GM10847 (cell line): ENCODE results near the gene NME3.

Experiments used
- POLR2A ChIP-seq: IDR thresholded peaks from 2 replicates; pipeline ENCODE4 v1.6.1; 2011; ENCODE audit not compliant: insufficient read length; ENCODE audit errors: extremely low read depth

Gene NME3

DNA sequence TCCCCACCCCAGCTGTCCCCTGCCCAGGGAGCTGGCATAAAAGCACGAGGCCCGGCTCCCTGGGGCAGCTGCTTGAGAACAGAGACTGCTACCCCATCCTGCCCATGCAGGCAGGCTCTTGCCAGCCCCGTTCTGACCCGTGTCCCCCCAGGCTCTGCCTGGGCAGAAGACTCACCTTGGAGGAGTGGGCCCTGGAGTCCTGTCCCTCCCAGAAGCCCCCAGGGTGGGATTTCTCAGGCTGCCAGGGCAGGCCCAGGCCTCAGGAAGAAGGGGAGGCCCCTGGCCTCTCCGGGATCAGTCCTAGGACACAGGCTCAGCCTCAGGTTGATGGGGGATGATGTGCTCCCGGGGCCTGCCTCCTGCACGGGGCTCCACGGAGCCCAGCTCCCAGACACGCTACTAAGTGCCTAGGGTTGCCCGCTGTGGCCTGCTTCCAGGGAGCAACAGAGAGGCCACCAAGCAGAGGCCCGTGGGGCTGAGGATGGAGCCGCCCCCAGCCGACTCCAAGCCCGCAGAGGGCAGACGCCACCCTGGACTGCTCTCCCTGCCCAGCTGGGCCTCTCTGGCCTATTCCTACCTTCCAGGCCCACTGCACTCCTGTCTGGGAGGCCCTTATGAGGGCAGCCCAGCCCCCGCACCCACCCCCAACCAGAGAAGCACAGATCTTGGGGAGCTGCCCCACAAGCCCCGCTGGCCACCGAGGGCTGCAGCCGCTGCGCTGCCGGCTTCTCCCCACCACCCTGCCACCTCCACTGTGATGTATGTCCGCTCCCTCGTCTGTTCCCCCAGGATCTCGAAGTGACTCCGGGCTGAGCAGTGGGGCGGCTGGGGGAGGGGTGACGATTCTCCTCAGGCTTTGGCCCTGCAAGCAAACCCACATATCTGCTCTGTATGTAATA is 1.7 kb downstream of the NME3 start:
- no peak for TF ChIP-seq POLR2A

- TF ChIP-seq POLR2A: no peak
Observed at GRCh38 chr16:1768767-1769401, 2.5 kb downstream of the NME3 start.

GRCh38 chr16:1768061-1768766 is 3.1 kb downstream of the NME3 start:
- TF ChIP-seq POLR2A: no peak

DNA sequence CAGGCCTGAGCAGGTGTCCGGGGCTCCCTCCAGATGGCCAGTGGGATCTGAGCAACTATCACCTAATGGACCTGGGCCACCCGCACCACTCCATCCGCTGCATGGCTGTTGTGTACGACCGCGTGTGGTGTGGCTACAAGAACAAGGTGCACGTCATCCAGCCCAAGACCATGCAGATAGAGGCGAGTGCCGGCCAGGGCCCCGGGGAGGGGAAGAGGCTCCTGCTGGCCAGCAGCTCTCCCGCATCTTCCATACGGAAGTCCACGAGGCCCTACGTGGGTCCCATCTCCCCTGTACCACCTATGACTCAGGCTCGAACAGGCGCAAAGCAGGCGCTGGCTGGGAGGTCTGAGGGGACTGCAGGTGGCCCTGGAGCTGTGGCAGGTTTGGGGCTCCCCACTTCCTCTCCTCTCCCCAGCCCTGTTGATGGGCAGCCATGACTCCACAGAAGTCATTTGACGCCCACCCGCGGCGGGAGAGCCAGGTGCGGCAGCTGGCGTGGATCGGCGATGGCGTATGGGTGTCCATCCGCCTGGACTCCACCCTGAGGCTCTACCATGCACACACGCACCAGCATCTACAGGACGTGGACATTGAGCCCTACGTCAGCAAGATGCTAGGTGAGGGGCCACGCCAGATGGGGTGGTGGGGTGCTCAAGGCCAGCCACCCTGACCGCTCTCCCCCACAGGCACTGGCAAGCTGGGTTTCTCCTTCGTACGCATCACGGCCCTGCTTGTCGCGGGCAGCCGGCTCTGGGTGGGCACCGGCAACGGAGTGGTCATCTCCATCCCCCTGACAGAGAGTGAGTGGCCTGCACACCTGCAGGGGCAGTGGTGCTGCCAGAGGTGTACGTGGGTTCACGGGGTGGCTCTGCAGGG is 4.0 kb downstream of the NME3 start:
- TF ChIP-seq POLR2A: no peak

DNA sequence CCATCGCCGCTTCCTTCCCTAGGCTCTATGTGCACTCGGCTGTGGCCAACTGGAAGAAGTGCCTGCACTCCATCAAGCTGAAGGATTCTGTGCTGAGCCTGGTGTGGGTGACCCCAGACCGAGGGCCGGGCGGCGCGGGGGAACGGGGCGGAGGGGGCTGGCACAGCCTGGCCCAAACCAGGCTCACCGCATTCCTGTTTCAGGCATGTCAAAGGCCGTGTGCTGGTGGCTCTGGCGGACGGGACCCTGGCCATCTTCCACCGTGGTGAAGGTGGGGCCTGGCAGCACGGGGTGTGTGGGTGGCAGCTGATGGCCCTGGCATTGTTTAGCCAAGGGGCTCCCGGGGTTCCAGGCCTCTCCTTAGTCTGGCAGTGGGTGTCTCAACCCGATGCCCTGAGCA is 4.6 kb downstream of the NME3 start:
- no peak for TF ChIP-seq POLR2A

GRCh38 chr16:1766231-1766630 is 5.1 kb downstream of the NME3 start:
- no peak for TF ChIP-seq POLR2A

- TF ChIP-seq POLR2A: no peak
Observed at GRCh38 chr16:1765826-1766225, 5.5 kb downstream of the NME3 start.

DNA sequence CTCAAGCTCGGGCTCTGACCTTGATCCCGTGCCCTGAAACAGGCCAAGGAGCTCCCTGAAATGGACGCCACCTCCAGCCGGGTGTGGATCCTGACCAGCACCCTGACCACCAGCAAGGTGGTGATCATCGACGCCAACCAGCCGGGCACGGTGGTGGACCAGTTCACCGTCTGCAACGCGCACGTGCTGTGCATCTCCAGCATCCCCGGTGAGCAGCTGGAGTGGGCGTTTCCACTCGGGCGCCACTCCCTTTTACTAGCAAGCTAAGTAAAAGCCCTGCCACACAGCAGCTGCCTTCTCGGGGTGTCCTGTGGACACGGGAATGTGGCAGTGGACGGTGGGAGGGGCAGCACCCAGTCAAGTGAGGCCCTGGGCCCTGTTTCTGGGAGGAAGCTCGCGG is 6.4 kb downstream of the NME3 start:
- no peak for TF ChIP-seq POLR2A

GRCh38 chr16:1763521-1764511 is 7.5 kb downstream of the NME3 start:
- no peak for TF ChIP-seq POLR2A

- TF ChIP-seq POLR2A: no peak
Observed at GRCh38 chr16:1762879-1763520, 8.3 kb downstream of the NME3 start.

GRCh38 chr16:1762196-1762878 is 9.0 kb downstream of the NME3 start:
- no peak for TF ChIP-seq POLR2A

DNA sequence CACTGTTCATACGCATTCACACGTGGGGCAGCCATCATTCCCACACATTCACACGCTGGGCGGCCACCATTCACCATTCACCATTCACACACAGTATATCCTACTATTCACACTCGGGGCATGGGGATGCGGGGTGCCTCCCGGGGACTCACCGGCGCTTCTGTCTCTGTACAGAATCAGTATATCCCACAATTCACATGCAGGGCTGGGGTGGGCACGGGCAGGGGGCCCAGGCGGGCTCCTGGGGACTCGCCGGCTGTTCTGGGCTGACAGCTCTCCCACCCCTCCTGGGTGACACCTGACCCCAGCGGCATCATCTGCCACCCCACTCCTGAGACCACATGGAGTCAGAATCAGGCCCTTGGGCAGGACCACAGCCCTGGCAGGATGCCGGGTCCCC is 9.6 kb downstream of the NME3 start:
- no peak for TF ChIP-seq POLR2A

- TF ChIP-seq POLR2A: no peak
Observed at GRCh38 chr16:1760911-1761310, 10.4 kb downstream of the NME3 start.
